Stimulated activated CD4-positive, alpha-beta T cell treated with anti-CD3 and anti-CD28 coated beads, Interleukin-15, amount 100 ng/mL, for 48 hours (primary cell): Measurements from ENCODE around the gene KRT72.

Experiments used
- DNase-seq, 2 donors: peaks; one replicate each; pipeline ENCODE4 v3.0.0-alpha.2; 2020; ENCODE audit warnings: low read depth in 2 of 2

KRT72 gene

GRCh38 chr12:52579468-52580465 lies 21.5 kb downstream of the KRT72 start:
- DNase-seq: no peak

- DNase-seq: no peak
Measured at GRCh38 chr12:52578469-52578868, 22.8 kb downstream of the KRT72 start.

GRCh38 chr12:52577316-52577715 lies 23.9 kb downstream of the KRT72 start:
- no peak for DNase-seq

- DNase-seq: no peak
Measured at GRCh38 chr12:52575948-52576347, 25.3 kb downstream of the KRT72 start.

GRCh38 chr12:52575256-52575655 lies 26.0 kb downstream of the KRT72 start:
- DNase-seq: no peak

- no peak for DNase-seq
Measured at GRCh38 chr12:52573743-52574142, 27.5 kb downstream of the KRT72 start, which contains the start of gene KRT74. Gene KRT74, minus strand, starts transcription at chr12:52573843. Its CDS starts 66 bp downstream, at chr12:52573777.

DNA sequence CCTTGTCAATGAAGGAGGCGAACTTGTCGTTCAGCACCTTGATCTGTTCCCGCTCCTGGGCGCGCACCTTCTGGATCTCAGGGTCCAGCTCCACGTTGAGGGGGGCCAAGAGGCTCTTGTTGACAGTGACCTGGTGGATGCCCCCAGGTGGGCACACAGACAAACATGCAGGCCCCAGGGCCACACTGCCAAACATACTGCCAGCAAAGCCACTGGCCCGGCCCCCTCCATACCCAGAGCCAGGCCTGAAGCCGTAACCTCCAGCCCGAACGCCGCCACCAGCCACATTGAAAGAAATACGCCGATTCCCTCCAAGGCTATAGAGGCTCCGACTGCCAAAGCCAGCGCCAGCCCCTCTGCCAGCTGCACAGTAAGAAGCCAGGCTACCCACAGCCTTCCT lies 28.0 kb downstream of the KRT72 start:
- no peak for DNase-seq

DNA sequence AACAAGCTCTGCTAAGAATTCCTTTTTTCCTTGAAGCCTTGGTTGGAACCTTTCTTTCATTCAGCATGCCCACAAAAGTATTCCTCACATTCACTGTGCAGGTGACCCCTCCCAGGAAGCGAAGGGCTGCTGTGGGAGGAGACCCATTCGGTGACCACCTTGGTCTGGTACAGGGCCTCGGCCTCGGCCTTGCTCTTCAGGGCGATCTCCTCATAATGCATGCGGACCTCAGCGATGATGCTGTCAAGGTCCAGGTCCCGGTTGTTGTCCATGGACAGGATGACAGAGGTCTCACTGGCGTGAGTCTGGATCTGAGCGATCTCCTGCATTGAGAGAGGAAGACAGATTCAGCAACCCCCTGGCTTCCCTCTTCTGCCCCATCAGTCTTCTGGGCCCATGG lies 30.8 kb downstream of the KRT72 start:
- DNase-seq: no peak

GRCh38 chr12:52568111-52568510 lies 33.2 kb downstream of the KRT72 start:
- DNase-seq: no peak

DNA sequence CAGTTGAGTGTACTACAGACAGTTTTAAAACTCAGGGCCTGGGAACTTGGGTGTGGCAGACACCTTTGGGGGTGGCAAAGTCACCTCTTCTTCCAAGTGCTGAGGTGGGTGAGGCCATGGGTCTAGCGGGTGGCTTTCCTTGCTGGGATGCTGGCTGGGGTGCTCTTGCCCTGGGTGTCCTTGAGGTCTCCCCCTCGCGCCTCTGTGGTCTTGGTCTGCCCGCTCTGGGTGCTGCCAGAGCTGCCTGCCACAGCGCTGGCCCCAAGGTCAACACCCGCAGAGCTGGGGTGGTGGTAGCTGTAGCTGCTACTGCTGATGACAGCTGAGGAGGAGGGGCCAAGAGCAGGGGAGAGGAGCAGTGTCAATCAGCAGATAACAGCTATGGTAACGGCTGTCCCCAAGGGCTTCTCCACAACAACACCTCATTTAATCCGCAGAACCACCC lies 34.4 kb downstream of the KRT72 start:
- DNase-seq: no peak

GRCh38 chr12:52564582-52564981 lies 36.7 kb downstream of the KRT72 start:
- DNase-seq: no peak

DNA sequence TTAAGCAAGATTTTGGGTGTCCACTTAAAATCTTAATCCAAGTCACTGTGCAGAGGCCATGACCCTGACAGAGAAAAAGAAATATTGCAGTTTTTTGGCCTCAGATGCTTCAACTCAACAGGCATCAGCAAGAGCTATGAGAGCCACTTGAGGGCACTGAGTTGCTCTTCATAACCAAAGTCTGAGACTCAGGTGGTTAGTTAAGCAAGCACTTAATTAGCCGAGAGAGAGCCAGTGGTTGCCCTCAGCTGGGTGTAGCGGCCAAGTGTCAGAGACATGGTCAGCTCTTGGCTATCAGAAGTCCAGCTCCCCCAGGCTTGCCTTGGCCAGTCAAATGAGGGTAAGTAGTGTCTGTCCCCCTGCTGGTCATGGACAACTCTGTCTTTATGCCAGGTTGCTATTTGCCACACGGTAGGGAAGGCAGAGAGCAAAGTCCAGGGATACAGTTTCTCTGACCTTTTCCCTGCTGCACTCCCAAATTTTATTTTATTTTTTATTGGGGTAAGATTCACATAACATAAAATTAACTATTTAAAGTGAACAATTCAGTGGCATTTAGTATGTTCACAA lies 39.3 kb downstream of the KRT72 start:
- no peak for DNase-seq

DNA sequence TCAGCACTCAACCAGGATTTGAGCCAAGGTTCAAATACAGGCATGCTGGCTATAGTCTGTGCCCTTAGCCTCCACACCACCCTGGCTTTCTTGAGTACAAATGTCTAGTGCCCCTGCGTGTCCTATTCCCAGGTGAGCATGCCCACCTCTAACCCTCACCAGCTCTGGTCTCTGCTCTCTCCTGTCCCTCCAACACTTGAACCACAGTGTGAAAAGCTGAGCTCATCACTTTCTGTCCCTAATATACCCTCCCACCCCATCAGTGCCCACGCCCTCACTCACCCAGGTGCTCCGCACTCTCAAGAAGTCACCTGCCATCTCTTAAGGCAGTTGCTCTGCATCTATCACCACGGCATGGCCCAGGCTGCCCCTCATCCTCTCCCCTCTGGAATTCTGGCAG lies 41.3 kb downstream of the KRT72 start:
- DNase-seq: no peak

GRCh38 chr12:52558781-52559445 lies 42.4 kb downstream of the KRT72 start:
- no peak for DNase-seq

GRCh38 chr12:52557476-52557875 lies 43.8 kb downstream of the KRT72 start:
- no peak for DNase-seq

DNA sequence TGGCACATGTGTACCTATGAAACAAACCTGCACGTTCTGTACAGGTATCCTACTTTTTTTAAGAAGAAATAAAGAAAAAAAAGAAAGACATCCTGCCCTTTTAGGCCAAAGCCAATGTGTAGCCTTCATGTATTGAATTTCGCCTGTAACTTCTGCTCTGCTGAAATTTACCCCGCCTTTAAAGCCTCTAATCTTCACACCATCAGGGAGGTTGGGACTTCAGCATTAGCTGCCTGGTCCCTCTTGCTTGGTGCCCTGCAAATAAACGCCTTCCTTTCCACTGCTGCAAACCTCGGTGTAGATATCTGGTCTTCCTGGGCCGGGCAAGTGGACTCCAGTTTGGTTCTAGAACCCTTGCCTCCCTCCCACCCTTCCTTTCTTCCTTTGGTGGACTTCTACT lies 45.7 kb downstream of the KRT72 start:
- no peak for DNase-seq

- DNase-seq: no peak
Measured at GRCh38 chr12:52552681-52553195, 48.5 kb downstream of the KRT72 start, which contains the start of gene KRT71. Gene KRT71, minus strand, starts transcription at chr12:52553145. Its CDS starts 68 bp downstream, at chr12:52553077.

GRCh38 chr12:52552055-52552454 lies 49.2 kb downstream of the KRT72 start:
- no peak for DNase-seq

DNA sequence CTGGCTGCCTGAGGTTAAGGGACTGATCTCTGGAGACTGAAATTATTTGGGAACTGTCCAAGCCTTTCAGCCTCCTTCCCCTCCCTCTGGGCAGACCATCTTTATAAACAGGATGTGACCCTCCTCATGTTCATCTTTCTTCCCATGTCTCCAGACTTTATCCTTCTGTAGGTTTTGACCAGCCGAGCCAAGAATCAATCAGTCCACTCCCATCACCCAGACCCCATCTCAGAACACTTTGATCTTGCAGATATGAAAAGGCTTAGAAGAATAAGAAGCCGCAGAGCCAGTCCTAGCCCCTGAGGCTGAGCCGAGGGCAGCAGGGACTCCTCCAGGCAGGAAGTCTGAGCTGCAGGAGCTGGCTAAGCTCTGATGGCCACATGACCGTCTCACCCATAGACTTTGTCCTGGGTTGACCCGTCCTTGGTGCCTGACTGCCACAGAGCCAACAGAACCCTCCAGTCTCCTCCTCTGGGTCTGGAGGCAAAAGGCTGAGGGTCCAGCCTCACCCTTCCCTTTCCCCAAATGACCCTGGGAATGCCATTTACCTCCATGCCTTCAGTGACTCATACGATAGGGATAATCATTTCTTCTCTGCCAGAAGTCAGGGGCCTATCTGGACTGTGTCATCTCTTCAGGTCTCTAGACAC lies 49.9 kb downstream of the KRT72 start:
- no peak for DNase-seq

DNA sequence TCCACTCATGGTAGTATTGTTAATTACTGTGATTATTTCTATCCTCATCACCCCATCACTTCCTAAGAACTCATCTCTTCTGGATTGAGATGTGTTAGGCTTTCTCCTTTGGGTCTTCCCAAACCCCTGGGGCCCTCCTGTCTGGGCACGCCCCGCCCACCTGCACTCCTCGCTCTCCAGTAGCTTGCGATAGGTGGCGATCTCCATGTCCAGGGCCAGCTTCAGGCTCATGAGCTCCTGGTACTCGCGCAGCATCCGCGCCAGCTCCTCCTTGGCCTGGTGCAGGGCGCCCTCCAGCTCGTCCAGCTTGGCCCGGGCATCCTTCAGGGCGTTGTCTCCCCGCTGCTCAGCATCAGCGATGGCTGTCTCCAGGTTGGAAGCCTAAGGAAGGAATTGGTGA lies 55.1 kb downstream of the KRT72 start:
- DNase-seq: no peak
